Transverse colon (tissue), 4 donors: ENCODE measurements around the gene IGFLR1. TPM values are rescaled to one million over a fixed set of nuclear protein-coding genes. Genes with fewer than 3 reads are reported as not detected.

Experiments used
- DNase-seq: peaks from one replicate; pipeline ENCODE4 v3.0.0-alpha.2; 2019
- H3K27ac ChIP-seq, 4 donors: fragments of 200-600 bp; sonication (generic); 2 replicates each; pipeline ENCODE4 v1.5.1; 2016 to 2018; ENCODE audit warnings: inconsistent platforms in 4 of 4
- H3K27me3 ChIP-seq: fragments of 200-600 bp; sonication (generic); 2 replicates; pipeline ENCODE4 v1.5.1; 2017; ENCODE audit warnings: inconsistent platforms
- H3K36me3 ChIP-seq, 4 donors: fragments of 200-600 bp; sonication (generic); 2 replicates each; pipeline ENCODE4 v1.5.1; 2017 to 2019; ENCODE audit warnings: inconsistent platforms in 4 of 4
- H3K4me1 ChIP-seq, 4 donors: fragments of 200-600 bp; sonication (generic); 2 replicates each; pipeline ENCODE4 v1.5.1; 2017 to 2020; ENCODE audit warnings: inconsistent platforms in 4 of 4
- H3K4me3 ChIP-seq, 4 donors: fragments of 200-600 bp; sonication (generic); 1 replicate in 1 of 4; 2 replicates in 3 of 4; pipeline versions ENCODE4 v1.5.1 to v1.6.1; 2017 to 2019; ENCODE audit warnings: inconsistent platforms in 4 of 4
- H3K9me3 ChIP-seq, 2 donors: fragments of 200-600 bp; sonication (generic); 2 replicates each; pipeline ENCODE4 v1.5.1; 2017 to 2019; ENCODE audit warnings: inconsistent platforms in 2 of 2
- EP300 ChIP-seq: sonication (generic); formaldehyde crosslinking; IDR thresholded peaks from one replicate; pipeline ENCODE4 v1.6.1; 2017; ENCODE audit warnings: antibody characterized with exemption, low read depth
- POLR2A ChIP-seq: fragments of 450-650 bp; IDR thresholded peaks from one replicate; pipeline ENCODE4 v1.6.1; 2016; ENCODE audit warnings: antibody characterized with exemption, mild to moderate bottlenecking, moderate library complexity
- POLR2AphosphoS5 ChIP-seq, 3 donors: sonication (generic); formaldehyde crosslinking; IDR thresholded peaks; one replicate each; pipeline ENCODE4 v1.6.1; 2016; ENCODE audit warnings: antibody characterized with exemption in 3 of 3
- WGBS, 2 donors: methylation state at CpG; one replicate each; pipeline ENCODE4 v1.1.5; 2018; ENCODE audit warnings: low coverage in 1 of 2; 5-methylcytosine and 5-hydroxymethylcytosine counted together
- in situ Hi-C, 4 donors: fragments of 200-750 bp; cut with MboI; loops; one replicate each; pipeline versions ENCODE4 v1.15.0 to v1.15.1; 2017; ENCODE audit warnings: low sequenced_read_pairs in 3 of 4, low pct_ligation_motif_present in 1 of 4, low pct_unique_long_range_greater_than_20kb in 1 of 4
- intact Hi-C: fragments of 100-400 bp; cut with DNase I; formaldehyde crosslinking; loops from one replicate; pipeline ENCODE4 v1.15.1; 2023; ENCODE audit warnings: low total_unique reads
- total RNA-seq, 4 donors: library from RNA; depleted of rRNA; stranded (reverse); fragments of >200 nt; gene quantifications; one replicate each; pipeline ENCODE4 v1.1.0, GENCODE V29; 2016
- TF ChIP-seq, protein P1 (sequence below), 5 experiments: fragments of 200-600 bp in 3 of 5; fragments of 450-650 bp in 2 of 5; sonication (generic) in 3 of 5; IDR thresholded peaks; 1 replicate in 2 of 5; 2 replicates in 3 of 5; pipeline ENCODE4 v1.5.1; 2016 to 2017; ENCODE audit warnings: antibody characterized with exemption in 5 of 5, inconsistent platforms in 3 of 5, mild to moderate bottlenecking in 2 of 5, moderate library complexity in 1 of 5

IGFLR1 gene
- total RNA-seq, 4 donors from 2014 or later = 0.40 to 7.3 (median 6.0) TPM

DNA sequence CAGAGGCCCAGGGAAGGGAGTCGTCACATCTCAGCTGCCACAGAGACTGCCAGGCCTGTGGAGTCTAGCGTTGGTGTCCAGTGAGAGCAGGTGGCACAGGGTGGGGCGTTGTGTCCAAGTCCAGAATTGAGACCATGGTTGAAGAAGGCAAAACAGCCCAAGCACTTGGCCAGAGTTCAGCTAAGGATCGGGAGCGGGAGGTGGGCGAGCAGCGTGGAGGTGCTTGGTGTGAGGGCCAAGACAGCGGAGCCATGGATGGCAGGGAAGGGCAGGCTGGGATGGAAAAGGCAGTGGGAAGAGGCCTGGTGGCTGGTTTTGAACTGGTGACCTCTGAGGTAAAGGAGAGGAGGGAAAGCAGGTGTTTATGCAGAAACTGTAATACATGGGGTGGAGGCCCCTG lies 8.0 kb downstream of the IGFLR1 start:
- in situ Hi-C loops = no loop called here
- WGBS, 2 donors = 91 to 93% methylated on average over 8 of the region's 8 CpGs
- no peak overlapping the region for H3K4me3 ChIP-seq

DNA sequence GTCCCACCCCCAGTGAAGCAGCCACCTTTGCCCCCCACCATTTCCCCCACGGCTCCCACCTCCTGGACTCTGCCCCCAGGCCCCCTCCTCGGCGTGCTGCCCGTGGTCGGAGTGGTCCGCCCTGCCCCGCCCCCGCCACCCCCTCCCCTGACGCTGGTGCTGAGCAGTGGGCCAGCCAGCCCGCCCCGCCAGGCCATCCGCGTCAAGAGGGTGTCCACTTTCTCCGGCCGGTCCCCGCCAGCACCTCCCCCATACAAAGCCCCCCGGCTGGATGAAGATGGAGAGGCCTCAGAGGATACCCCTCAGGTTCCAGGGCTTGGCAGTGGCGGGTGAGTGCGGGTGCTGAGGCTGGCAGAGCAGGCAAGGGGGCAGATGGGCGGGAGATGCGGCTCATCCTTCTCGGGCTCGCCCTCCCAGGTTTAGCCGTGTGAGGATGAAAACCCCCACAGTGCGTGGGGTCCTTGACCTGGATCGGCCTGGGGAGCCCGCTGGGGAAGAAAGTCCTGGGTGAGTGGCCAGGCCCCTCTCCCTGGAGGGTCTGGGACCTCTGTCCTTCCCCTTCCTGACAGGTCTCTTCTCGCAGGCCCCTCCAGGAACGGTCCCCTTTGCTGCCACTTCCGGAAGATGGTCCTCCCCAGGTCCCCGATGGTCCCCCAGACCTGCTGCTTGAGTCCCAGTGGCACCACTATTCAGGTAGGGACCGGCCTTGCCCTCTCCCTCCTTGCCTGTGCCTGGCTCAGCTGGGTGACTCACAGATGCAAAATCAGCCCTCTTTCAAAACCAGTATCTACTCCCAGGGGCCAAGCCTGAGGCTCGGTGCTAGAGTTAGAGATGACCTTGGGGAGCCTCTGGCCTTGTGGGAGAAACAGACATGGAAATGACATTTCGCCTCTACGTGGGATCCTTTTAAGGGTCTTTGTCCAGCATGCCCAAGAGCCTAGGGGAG lies 8.8 kb downstream of the IGFLR1 start:
- in situ Hi-C loops = no loop called here
- no peaks in the 10 kb centered on the region for H3K27me3 ChIP-seq
- H3K4me3 ChIP-seq = no peak overlapping the region
- no peak for DNase-seq
- peaks cover 0 to 46% (median 18%) of the 10 kb centered on the region in 4 donors for H3K36me3 ChIP-seq
- H3K27ac ChIP-seq = no peak overlapping the region
- no peaks in the 10 kb centered on the region for H3K4me1 ChIP-seq
- WGBS, 2 donors = 90% methylated on average over 33 of the region's 35 CpGs; no CpG with 5 or more reads in 1 of the 2 donors
- intact Hi-C loops = no loop called here
- TF ChIP-seq EP300 (no peak), POLR2A (no peak), POLR2AphosphoS5 (IDR thresholded peaks at IDR 0.05) (no peak)
- TF ChIP-seq, protein P1, sequence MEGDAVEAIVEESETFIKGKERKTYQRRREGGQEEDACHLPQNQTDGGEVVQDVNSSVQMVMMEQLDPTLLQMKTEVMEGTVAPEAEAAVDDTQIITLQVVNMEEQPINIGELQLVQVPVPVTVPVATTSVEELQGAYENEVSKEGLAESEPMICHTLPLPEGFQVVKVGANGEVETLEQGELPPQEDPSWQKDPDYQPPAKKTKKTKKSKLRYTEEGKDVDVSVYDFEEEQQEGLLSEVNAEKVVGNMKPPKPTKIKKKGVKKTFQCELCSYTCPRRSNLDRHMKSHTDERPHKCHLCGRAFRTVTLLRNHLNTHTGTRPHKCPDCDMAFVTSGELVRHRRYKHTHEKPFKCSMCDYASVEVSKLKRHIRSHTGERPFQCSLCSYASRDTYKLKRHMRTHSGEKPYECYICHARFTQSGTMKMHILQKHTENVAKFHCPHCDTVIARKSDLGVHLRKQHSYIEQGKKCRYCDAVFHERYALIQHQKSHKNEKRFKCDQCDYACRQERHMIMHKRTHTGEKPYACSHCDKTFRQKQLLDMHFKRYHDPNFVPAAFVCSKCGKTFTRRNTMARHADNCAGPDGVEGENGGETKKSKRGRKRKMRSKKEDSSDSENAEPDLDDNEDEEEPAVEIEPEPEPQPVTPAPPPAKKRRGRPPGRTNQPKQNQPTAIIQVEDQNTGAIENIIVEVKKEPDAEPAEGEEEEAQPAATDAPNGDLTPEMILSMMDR (IDR thresholded peaks at IDR 0.05) = no peak
- H3K9me3 ChIP-seq = no peaks in the 10 kb centered on the region

More for the DNA sequence above, 8.0 kb downstream of the IGFLR1 start:
- Histone ChIP-seq H3K9me3 (no peaks in the 10 kb centered on the region), H3K4me1 (no peaks in the 10 kb centered on the region), H3K36me3 (peaks cover 0 to 38% (median 16%) of the 10 kb centered on the region in 4 donors), H3K27me3 (no peaks in the 10 kb centered on the region), H3K27ac (no peak overlapping the region)
- intact Hi-C loops = no loop called here
- no peak for TF ChIP-seq POLR2AphosphoS5 (IDR thresholded peaks at IDR 0.05)
- no peak for TF ChIP-seq EP300
- TF ChIP-seq, protein P1 (IDR thresholded peaks at IDR 0.05) = no peak
- TF ChIP-seq POLR2A = no peak
- no peak for DNase-seq

DNA sequence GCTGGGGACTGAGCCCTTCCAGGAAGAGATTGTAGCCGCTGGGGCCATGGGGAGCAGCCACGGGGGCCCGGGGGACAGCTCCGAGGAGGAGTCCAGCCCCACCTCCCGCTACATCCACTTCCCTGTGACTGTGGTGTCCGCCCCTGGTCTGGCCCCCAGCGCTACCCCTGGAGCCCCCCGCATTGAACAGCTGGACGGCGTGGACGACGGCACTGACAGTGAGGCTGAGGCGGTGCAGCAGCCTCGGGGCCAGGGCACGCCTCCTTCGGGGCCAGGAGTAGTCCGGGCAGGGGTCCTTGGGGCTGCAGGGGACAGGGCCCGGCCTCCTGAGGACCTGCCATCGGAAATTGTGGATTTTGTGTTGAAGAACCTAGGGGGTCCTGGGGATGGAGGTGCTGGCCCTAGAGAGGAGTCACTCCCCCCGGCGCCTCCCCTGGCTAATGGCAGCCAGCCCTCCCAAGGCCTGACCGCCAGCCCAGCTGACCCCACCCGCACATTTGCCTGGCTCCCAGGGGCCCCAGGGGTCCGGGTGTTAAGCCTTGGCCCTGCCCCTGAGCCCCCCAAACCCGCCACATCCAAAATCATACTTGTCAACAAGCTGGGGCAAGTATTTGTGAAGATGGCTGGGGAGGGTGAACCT lies 9.6 kb downstream of the IGFLR1 start:
- DNase-seq = no peak
- Histone ChIP-seq H3K4me1 (no peaks in the 10 kb centered on the region), H3K36me3 (peaks cover 0 to 53% (median 21%) of the 10 kb centered on the region in 4 donors), H3K27me3 (no peaks in the 10 kb centered on the region), H3K9me3 (no peaks in the 10 kb centered on the region), H3K4me3 (no peak overlapping the region), H3K27ac (no peak overlapping the region)
- in situ Hi-C loops (no loop called here), intact Hi-C loops (no loop called here)
- TF ChIP-seq, protein P1 (IDR thresholded peaks at IDR 0.05) = no peak
- no peak for TF ChIP-seq POLR2AphosphoS5 (IDR thresholded peaks at IDR 0.05)
- no peak for TF ChIP-seq EP300
- WGBS, 2 donors = 91% methylated on average over 25 of the region's 25 CpGs; no CpG with 5 or more reads in 1 of the 2 donors

DNA sequence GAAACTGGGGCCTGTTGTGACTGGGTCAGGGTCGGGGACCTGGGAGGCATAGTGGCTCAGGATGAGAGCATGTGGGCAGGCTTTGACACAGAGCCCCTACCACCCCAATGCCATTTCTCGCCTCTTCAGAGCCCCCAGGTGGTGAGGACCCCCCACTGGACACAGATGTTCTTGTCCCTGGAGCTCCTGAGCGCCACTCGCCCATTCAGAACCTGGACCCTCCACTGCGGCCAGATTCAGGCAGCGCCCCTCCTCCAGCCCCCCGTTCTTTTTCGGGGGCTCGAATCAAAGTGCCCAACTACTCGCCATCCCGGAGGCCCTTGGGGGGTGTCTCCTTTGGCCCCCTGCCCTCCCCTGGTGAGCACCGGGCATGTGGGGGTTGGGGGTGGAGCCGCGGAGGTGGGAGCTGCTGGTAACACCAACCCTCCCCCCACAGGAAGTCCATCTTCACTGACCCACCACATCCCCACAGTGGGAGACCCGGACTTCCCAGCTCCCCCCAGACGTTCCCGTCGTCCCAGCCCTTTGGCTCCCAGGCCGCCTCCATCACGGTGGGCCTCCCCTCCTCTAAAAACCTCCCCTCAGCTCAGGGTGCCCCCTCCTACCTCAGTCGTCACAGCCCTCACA lies 10.4 kb downstream of the IGFLR1 start:
- Histone ChIP-seq H3K36me3 (peaks cover 0 to 56% (median 26%) of the 10 kb centered on the region in 4 donors), H3K9me3 (no peaks in the 10 kb centered on the region), H3K4me3 (no peak overlapping the region), H3K4me1 (no peaks in the 10 kb centered on the region), H3K27ac (no peak overlapping the region), H3K27me3 (no peaks in the 10 kb centered on the region)
- 85 to 88% methylated on average over 7 to 21 of the region's 21 CpGs for WGBS, 2 donors
- intact Hi-C loops = no loop called here
- in situ Hi-C loops = no loop called here
- TF ChIP-seq POLR2A (no peak), EP300 (no peak), POLR2AphosphoS5 (IDR thresholded peaks at IDR 0.05) (no peak)
- TF ChIP-seq, protein P1 (IDR thresholded peaks at IDR 0.05) = no peak
- DNase-seq = no peak
